Panc1 (cell line): ENCODE results near the gene GALNT15.

Experiments
- CTCF ChIP-seq: fragments of 450-650 bp; IDR thresholded peaks from 2 replicates; pipeline ENCODE4 v1.5.1; 2017; ENCODE audit warnings: mild to moderate bottlenecking
- POLR2AphosphoS5 ChIP-seq: IDR thresholded peaks from 2 replicates; pipeline ENCODE4 v1.6.1; 2012; ENCODE audit warnings: mild to moderate bottlenecking, low read depth, low read length, moderate library complexity
- REST ChIP-seq, 2 experiments: IDR thresholded peaks; 2 replicates each; pipeline ENCODE4 v1.6.1; 2011 to 2012; ENCODE audit warnings: low read depth in 2 of 2, control low read depth in 1 of 2, low read length in 1 of 2, mild to moderate bottlenecking in 1 of 2, moderate library complexity in 1 of 2; ENCODE audit not compliant: insufficient read depth in 1 of 2

- no peak for TF ChIP-seq CTCF
- TF ChIP-seq REST (IDR thresholded peaks at IDR 0.05; ENCODE audit: insufficient read depth in 1 of 2, low read depth in 2 of 2, low read length in 1 of 2) = no peak
- TF ChIP-seq POLR2AphosphoS5 = no peak
Measured at GRCh38 chr3:16173283-16174025, 1.0 kb upstream of the GALNT15 start.
